Activated CD4-positive, alpha-beta T cell treated with anti-CD3 and anti-CD28 coated beads, Interleukin-2, amount 50 U/mL, for 4 hours (primary cell): ENCODE results near the gene NPRL2.

ENCODE experiments used
- DNase-seq, 2 experiments: peaks; one replicate each; pipeline ENCODE4 v3.0.0-alpha.2; 2020

Gene NPRL2

DNA sequence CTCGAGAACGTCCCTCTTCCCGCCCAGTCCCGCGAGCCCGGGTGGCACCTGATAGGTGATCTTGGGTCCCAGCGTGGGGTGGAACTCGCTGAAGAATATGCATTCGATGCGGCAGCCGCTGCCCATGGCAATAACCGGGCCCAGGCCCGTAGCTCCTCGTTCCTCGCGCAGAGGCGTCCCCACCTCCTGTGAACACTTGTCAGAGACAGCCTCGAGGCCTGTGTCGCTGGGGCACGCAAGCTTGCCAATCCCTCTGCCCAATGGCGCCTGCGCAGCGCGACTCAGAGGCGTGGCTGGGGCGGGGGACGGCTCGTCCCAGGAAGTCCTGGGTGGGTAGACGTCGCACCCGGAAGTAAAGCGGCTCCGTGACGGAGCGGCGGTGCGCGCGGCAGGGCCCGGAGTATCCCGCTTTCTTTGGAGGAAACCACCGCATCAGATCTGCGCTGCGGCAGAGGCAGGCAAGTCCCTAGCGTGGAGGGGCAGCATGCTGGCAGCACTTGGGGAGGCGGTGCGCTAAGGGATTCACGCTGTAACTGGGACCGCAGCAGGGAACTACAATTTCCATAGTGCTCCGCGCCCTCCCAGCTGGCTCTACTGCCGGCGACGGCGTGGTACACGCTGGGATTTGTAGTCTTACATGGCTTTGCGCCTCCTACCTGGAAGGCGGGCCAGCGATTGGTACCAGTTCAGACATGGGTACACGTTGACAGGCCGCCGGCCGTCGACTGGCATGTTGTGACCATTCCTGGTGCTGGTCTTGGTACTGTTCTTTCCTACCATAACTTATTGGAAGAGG, at the start of gene NPRL2, which contains the start of gene CYB561D2:
NPRL2 (minus strand) TSS at position 249 of the 796 bp plus-strand sequence; CDS start at position 126, 123 bp downstream.
CYB561D2 (plus strand) TSS at position 336 of the 796 bp plus-strand sequence. CDS start 572 bp downstream, outside the sequence.
- peak; percentile 99 for DNase-seq

DNA sequence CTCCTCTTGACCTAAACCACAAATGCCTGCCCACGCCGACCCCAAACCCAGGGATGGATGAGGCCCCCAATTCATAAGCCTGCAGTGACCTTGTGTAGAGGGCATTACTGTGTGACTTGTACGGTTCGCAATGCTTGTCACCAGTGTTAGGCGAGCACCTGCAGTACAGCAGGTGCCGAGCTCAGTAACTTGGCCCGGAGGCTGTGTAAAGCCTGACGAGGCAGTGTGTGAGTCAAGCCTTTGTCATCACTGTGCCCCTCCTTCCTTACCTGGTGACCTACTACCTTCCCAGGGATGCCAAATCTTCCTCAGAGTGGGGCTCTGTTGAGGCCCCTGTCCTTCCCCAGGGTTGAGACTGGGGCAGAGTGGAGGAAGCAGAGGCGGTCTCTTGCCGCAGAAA, 45.9 kb upstream of the NPRL2 start:
- DNase-seq, result no peak

DNA sequence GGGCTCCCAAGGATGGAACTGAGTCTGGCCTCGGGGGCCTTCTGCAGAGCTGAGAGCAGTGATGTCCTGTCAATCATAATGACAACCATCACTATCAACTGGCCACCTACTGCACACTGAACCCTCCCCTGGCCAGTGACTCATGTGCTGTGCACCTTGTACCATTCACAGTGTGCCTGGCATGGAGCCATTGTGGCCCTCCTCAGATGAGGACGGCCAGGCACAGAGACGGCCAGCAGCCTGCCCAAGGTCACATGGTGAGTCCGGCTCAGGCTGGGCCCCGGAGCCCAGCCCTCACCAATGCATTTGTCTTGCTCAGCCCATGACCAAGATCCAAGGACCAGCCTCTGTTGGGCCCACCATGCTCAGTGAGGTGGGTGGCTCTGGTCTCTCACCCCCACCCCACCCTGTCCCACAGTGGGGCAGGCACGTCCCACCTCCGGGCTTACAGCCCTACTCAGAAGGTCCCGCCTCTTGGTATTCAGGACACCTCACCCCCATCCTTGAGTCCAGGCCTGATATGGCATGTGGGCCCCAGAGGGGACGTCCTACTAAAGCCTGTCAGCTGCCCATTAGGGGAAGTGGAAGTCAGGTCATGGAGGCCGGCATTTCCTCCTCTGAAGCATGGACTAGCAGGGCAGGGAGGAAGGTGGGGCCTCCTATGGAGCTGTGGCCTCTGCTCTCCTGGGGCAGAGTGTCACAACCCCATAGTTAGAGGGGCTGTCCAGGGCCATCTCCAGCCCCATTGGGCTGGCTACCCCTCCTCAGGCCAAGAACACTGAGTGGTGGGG, 44.7 kb upstream of the NPRL2 start:
- no peak for DNase-seq

DNA sequence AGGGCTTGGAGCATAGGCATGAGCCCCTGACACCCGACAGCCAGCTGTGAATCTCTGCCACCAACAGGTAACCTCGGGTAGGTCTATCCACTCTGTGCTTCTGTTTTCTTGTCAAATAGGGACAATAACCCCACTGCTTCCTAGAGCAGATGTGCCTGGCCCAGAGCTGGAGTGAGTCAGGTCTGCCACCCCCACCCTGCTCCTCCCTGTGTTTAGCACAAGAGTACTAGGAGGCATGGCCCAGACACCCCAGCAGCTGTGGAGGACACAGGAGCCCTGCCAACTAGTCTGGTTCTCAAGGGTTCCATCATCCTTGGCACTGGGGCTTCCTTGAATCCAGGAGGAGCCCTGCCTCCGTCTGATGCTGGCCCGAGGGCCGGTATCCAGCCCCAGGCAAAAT, 42.5 kb upstream of the NPRL2 start:
- no peak for DNase-seq

DNA sequence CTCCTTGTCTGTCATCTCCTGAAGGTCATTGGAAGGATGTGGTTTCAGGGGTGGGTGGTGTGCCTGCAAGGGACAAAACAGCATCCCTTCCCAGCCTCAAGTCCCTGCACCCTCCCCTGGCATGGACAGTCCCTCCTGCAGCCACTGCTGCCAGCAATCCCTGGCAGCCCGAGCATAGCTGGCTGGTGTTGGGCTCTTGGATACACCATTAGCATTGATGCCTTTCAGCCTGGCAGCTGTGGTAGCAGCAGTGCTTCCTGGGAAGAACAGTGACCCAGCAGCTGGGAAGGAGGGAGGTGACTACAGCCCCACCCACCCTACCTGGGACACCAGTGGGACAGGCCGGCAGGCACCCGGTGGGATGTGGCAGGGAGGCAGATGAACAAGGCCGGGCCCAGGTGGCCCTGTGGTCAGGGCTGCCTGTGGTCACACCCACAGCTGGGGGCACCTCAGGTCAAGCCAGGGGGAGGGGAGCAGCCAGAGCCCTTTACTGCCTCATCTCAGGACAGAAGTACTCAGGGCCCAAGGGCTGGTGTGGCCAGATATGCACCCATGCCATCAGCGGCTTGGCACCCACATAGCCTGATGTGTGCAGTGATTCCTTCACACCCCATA, 41.6 kb upstream of the NPRL2 start:
- DNase-seq, result no peak

DNA sequence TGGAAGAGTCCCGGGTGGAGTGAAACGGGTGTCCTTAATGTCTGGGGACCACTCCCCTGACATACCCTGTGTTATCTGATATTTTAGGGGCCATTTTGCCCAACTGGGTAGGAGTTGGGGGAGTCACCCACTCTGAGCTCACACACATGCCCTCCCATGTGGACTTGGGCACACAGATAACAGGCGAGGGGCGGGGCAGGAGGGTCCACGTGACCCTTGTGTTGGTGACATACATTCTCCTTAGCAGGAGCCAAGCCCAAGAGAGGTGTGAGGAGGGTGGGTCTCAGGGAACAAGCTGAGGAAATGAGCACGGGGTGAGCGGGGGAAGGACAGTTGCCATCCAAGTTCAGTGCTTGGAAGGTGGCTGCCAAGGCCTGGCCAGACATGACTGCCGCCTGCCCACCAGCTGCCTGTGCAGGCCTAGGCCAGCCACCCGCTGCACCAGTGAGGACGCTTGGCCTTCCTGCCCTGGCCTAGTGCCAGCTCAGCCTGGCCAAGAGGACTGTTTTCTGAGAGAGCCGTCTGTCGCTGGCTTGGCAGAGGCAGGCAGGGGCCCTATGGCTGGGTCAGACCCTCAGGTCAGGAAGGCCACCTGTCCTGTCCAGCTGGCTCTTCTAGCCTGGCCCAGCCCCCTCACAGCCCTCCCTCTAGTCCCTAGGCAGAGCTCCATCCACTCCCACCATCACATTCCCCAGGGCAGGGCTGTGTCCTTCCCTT, 40.1 kb upstream of the NPRL2 start:
- DNase-seq, result no peak

DNA sequence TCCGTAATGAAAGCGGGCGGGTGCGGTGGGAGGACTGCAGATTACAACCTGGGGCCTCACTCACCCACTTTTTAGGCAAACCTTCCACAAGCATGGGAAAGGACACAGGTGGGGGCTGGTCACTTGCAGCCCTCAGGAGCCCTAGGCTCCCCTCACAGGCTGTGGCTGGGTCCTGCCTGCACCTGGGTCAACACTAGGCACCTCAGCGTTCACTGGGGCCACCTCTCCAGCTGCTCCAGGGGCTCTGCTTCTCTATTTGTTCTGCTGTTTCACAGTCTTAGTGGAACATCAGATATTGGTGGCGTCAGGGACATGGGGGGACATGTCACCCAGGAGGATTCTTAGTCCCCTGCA, 38.8 kb upstream of the NPRL2 start:
- DNase-seq, result no peak

DNA sequence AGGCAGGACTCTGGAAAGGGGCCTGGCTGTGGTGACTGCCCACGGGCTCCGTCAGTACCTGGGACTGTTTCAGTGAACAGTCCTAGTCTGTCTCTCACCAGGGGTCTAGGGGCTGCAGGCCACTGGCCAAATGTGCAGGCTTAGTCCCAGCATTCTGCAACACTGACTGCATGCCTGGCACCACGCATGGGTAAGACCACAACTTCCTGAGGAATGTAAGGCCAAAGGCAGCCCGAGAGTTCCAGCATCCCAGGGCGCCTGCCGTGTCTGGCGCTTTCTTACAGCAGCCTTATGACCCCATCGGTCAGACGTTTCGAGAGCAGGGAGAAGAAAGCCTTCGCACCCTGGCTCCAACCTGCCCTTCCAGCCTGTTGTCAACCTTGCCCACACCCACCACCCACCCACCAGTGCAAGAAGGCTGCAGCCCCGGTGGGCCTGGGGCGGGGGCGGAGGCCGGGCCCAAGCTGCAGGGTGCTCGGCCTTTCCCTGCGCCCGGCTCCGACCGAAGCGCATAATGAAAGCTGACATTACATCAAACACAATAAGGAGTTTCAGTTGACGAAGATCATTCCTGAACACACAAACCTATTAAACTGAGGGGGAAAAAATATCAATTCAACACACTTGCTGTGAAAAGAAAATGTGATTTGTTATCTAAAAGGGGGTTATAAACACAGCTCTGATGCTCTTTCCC, 38.3 kb upstream of the NPRL2 start:
- DNase-seq, result no peak

DNA sequence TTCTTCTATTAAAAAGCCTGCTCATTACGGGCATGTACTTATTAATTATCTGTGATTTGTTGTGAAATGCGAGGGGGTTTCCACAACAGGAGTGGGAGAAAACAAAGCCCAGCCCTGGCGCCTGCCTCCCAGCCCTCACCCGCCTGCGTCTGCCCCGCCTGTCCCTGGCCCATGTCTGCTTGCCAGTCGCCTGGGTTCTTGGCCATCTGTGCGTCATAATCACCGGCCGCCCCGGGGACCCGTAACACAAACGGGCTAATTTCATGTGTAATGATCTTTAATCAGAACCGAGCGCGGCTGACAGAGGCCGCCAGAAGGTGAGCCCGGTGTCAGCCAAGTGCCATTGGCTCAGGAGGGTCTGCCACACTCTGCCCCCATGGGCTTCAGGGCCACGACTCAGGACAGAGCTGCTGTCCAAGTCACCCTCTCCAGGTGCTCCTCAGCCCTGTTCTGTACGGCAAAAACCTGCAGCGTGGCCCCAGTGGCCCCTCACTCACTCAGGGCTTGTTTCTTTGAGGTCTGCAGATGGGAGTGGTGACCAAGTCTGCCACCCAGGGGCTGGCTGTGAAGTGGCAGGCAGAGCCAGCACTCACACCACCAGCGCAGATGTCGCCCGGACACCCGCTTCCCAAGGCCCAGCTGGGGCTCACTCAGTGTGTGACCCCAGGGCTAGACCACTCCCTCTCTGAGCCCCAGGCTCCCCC, 37.6 kb upstream of the NPRL2 start:
- DNase-seq, result no peak

DNA sequence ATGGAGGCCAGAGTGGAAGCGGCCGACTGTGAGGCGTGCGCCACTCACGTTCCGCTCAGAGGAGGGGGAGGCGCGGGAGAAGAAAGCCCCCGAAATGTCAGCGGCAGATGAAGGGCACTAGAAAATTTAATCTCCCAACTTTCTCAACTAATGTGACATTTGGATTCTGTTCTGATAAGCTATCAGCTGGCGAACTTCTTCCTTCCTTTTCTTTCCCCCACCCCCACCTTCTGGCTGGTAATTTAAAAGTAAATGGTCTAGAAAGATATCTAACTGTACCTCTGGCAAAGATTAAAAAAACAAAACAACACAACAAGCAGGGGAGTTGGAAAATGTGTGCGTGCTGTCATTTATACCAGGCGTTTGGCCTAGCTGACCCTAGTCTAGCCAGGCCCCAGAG, 35.2 kb upstream of the NPRL2 start:
- no peak for DNase-seq

DNA sequence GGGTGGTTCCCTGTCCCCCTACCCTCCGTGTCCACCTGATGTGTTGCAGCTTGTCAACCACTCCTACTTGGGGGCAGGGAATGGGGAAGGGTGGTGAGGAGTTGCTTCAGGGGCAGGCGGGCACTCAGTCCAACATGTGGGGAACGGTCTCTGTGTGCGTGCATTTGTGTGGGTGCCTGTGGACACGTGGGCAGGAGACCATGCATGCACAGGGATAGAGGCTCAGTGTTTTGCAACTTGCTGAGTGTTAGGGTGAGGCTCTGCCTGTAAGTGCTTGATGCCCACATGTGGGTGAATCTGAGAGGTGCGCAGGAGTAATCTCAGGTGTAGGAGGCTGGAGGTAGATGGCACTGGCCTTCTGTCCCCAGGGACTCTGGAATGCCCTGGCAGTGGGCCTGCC, 33.2 kb upstream of the NPRL2 start:
- no peak for DNase-seq

DNA sequence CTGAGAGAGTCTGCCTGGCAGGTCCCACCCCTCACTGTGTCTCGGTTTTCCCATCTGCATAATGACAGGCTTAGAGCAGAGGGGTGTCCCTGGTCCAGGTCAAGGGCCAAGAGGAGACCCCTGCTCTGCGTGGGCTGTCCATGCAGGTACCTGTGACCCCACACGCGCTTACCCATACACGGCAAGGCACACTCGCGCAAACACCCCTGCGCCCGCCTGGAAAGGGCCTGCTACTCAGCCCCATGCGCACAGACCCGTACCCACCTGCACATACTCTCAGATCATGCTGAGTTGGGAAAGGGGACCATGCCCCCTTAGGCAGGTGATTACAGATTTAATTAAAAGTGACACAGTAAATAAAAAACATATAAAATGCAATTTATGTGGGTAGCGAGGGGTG, 32.1 kb upstream of the NPRL2 start:
- no peak for DNase-seq

DNA sequence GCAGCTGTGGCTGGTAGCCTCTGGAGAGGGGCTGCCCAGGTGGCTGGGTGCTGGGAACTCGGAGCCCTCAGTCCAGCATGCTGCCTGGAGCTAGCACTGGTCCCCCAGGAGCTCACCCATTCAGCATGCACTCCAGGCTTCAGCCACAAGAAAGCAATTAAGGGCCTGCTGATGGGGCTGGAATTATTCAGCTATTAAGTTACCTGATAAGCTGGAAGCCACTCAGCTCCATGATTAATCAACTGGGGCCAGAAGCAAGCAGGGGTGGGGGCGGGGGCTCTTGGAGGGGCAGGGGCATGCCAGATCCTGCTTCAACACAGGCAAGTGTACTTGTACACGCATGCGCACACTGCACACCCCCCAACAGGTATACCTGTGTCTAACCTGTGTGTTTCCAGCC, 30.8 kb upstream of the NPRL2 start:
- DNase-seq, result no peak

DNA sequence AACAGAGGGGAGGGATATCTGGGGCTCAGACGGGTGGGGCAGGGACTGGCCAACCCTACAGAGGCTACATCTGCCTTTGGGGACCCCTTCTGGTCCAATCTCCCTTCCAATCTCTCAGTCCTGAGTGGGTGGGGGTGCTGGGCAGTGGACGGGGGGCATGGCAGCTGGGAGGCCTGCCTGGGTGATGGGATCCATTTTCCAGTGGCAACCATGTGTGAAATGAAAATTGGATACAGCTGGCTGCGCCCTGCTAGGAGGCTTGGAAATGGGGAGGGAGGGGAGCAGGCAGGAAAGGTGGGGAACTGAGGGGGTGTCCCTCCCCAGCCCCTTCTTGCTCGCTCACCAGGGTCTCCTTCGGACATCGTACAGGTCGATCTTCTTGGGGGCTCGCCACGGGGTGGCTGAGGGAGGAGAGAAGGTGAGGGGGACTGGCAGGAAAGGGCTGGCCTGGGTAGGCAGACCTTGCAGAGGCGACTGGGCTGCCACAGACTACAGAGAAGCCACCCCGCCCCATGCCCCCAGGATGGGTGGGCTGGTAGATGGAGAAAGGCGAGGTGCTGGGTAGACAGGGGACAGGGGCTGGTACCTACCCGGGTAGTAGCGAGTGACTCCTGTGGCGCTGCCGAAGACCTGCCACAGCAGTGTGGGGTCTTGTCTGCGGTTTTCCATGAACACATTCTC, 30.0 kb upstream of the NPRL2 start:
- no peak for DNase-seq

DNA sequence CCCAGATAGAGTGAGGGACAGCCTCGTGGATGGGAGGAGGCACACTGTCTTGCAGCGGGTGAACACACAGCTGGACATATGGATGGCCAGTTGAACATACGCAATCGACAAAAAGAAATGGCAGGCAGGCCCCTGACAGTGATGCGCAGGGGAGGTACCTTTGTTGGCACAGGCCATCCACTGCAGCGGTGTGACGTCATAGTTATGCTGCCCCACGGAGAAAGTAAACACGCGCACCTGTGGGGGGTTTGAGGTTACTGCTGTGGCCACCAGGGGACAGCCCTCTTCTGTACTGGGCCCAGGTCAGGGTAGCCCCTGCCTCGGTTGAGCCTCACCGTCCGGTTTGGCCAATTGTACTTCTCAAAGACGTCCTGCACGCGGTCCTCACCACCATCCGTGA, 28.2 kb upstream of the NPRL2 start:
- DNase-seq, result no peak

DNA sequence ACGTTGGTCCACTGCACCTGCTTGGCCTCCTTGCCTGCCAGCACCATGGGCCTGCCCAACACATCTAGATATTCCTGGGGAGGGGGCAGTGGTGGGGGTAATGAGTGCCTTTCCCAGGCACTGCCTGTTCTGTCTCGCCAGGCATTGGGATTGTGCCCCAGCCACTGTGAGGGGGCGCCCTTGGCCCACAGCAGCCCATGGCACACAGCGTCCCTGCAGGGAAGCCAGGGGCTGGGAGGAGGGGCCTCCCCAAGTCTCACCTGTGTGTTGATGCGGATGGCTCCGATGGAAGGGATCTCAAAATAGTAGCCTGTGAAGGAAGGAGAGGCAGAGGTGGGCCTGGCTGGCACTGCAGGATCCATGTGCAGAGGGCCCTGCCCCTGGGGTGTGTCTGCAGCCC, 27.4 kb upstream of the NPRL2 start:
- DNase-seq, result no peak

DNA sequence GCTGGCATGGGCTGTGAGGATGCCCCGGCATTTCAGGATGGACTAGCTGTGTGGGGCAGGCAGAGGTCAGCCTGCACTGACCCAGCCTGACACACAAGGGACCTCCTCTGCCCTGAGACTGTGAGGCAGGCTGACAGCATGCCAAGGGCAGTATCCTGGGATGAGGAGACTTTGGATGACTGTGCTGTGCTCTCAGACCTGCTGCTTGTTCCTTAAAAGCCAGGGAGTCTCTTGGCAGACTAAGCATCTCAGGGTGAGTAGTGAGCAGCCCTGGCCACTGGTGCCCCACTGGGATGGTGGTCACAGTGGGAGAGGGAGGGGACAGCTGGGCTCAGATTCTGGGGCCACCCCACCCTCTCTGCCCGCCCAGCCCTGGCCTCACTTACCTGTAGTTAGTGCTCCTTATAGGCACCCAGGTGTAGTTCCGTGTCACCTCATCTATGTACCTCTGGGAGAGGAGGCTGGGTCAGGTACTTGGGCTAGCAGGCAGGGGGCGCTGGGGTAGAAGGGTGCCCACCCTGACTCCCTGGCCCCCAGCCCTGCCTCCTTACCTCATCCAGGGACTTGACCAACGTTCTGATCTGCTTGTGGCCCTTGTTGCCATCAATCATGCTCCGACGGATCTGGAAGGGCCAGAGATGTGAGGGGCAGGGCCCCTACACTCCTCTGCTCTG, 24.8 kb upstream of the NPRL2 start:
- no peak for DNase-seq

DNA sequence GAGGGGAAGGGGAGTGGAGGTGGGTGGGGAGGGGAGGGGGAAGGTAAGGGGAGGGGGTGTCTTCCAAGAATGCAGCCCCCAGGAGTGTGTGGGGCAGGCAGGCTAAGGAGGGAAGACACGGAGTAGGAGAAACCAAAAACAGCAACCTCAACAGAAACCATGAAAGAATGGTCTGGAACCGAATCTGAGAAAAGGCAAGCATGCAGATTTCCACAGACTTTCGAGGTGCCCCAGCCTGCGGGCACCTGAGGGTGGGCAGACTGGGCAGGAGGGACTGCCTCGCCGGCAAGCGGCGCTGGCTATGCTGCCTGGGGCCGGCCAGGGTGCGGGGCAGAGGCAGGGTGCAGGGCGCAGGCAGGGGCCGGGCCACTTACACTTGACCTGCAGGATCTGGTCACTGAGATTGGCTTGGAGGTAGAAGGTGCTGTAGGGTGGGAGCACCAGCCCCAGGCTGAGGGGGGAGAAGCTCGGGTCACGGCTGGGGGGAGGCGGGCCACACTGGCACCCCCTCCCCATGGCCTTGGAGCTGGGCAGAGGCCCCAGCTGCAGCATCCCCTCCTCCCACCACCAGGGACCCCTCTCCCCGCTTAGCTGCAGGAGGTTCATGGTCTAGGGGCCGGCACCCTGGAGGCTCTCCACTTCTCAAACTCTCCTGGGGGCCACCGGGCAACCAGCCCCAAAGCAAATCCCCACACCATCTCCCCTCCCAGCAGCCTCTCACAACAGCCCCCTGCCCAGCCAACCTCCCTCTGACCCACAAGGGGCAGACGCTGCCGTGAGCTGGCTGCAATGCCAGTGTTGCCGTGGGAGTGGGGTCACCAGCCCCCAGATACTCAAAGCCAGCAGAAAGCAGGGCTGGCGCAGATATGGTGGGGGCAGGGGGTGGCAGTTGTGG, 24.0 kb upstream of the NPRL2 start:
- DNase-seq, result no peak
